Karpas-422 (cell line): ENCODE data around the gene UTY. TPM values are rescaled to one million over a fixed set of nuclear protein-coding genes. Genes with fewer than 3 reads are reported as not detected.

Experiments used
- DNase-seq: peaks from one replicate; pipeline ENCODE4 v3.0.0-alpha.2; 2015
- H2AFZ ChIP-seq: fragments of 200-600 bp; sonication (generic); 2 replicates; pipeline ENCODE4 v1.6.1; 2014; ENCODE audit warnings: antibody characterized with exemption, low read length, mixed read lengths
- H3K27ac ChIP-seq: fragments of 200-600 bp; sonication (generic); 2 replicates; pipeline ENCODE4 v1.5.1; 2014; ENCODE audit warnings: mild to moderate bottlenecking, low read length, moderate library complexity
- H3K27me3 ChIP-seq: fragments of 200-600 bp; sonication (generic); 2 replicates; pipeline ENCODE4 v1.6.1; 2014; ENCODE audit warnings: low read length, mixed read lengths
- H3K36me3 ChIP-seq: fragments of 200-600 bp; sonication (generic); 2 replicates; pipeline ENCODE4 v1.6.1; 2014; ENCODE audit warnings: low read length, mixed read lengths; ENCODE audit not compliant: insufficient read depth
- H3K4me1 ChIP-seq: fragments of 200-600 bp; sonication (generic); 2 replicates; pipeline ENCODE4 v1.6.1; 2014; ENCODE audit warnings: mild to moderate bottlenecking, low read length, mixed read lengths
- H3K4me2 ChIP-seq: fragments of 200-600 bp; sonication (generic); 2 replicates; pipeline ENCODE4 v1.6.1; 2014; ENCODE audit warnings: low read length, low read depth, mild to moderate bottlenecking; ENCODE audit not compliant: poor library complexity, severe bottlenecking
- H3K4me3 ChIP-seq: fragments of 200-600 bp; sonication (generic); 2 replicates; pipeline ENCODE4 v1.5.1; 2014; ENCODE audit warnings: mild to moderate bottlenecking, antibody characterized with exemption, low read length, mixed read lengths
- H3K79me2 ChIP-seq: fragments of 200-600 bp; sonication (generic); 2 replicates; pipeline ENCODE4 v1.6.1; 2014; ENCODE audit warnings: mild to moderate bottlenecking, low read length, mixed read lengths
- H3K9ac ChIP-seq: fragments of 200-600 bp; sonication (generic); 2 replicates; pipeline ENCODE4 v1.6.0; 2014; ENCODE audit warnings: low read length
- H3K9me2 ChIP-seq: fragments of 200-600 bp; sonication (generic), shearing (Covaris generic); replicated peaks from 2 replicates; pipeline ENCODE4 v1.6.0; 2014; ENCODE audit warnings: mild to moderate bottlenecking, low read length, moderate library complexity; ENCODE audit not compliant: insufficient read depth
- H3K9me3 ChIP-seq: fragments of 300-700, 200-600 bp; sonication (generic); 2 replicates; pipeline ENCODE4 v1.6.1; 2014; ENCODE audit warnings: low read length, mixed read lengths
- H4K20me1 ChIP-seq: fragments of 200-600 bp; sonication (generic); 2 replicates; pipeline ENCODE4 v1.6.1; 2014; ENCODE audit warnings: mild to moderate bottlenecking, antibody characterized with exemption, low read length, low read depth; ENCODE audit not compliant: insufficient read depth
- total RNA-seq: library from RNA; depleted of rRNA; stranded (reverse); fragments of >200 nt; shearing (Covaris generic); gene quantifications from 2 replicates; pipeline ENCODE4 v1.2.3, GENCODE V29; 2014; ENCODE audit warnings: low replicate concordance

UTY gene
- total RNA-seq, 1 experiment from 2014 or later: not detected

DNA sequence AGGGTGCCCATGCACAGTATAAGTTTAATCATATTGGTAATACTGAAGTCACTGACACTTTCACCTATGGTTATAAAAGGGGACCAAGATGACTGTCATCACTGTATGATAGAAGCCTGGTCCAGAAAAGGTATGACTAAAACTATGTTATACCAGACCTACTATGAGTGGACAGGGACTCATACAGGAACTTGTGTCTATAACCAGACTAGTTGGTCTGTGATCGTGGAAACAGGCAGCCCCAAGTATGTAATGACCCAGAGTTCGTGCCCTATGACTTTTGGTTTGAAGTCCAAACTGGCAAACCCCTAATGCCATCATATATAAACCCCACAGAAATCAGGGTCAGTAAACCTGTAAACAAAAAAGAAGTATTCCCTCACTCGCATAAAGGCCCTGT, 134.3 kb downstream of the UTY start:
- Histone ChIP-seq H3K27ac (no peak overlapping the region), H3K4me1 (no peaks in the 10 kb centered on the region), H3K4me2 (no peak overlapping the region), H3K27me3 (no peaks in the 10 kb centered on the region), H3K9me3 (no peaks in the 10 kb centered on the region), H4K20me1 (no peaks in the 10 kb centered on the region), H3K36me3 (no peaks in the 10 kb centered on the region), H3K9ac (no peak overlapping the region), H3K79me2 (no peaks in the 10 kb centered on the region), H3K9me2 (no peaks in the 10 kb centered on the region), H3K4me3 (no peak overlapping the region), H2AFZ (no peak overlapping the region)
- DNase-seq: no peak

DNA sequence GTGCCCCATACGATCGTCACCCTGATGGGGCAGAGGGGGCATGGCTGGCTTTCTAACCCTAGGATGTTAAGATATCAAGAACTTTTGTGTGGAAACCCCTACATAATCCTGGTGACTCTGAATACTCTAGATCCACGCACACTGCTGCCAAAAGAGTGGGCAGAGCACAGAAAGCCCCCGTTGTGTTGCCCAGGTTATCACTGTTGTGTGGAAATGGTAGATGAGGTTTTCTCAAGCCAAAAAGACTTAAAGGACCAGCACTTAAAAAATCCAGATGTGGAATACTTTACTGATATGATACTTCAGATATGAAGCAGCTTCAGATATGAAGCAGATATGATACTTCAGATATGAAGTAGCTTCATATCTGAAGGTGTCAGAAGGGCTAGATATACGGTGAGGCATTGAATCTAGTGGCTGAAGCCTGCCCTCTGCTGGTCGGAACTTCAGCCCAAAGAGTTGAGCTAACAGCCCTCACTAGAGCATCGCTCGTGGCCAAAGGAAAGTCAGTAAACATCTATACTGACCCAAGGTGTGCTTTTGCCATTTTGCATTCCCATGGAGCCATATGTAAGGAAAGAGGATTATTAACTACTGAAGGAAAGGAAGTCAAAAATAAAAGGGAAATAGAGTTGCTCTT, 136.4 kb downstream of the UTY start:
- Histone ChIP-seq H3K27ac (no peak overlapping the region), H3K27me3 (no peaks in the 10 kb centered on the region), H3K36me3 (no peaks in the 10 kb centered on the region), H3K4me2 (no peak overlapping the region), H3K4me1 (no peaks in the 10 kb centered on the region), H2AFZ (no peak overlapping the region), H3K9me3 (no peaks in the 10 kb centered on the region), H3K9ac (no peak overlapping the region), H3K9me2 (no peaks in the 10 kb centered on the region), H4K20me1 (no peaks in the 10 kb centered on the region), H3K79me2 (no peaks in the 10 kb centered on the region), H3K4me3 (no peak overlapping the region)
- DNase-seq: no peak

DNA sequence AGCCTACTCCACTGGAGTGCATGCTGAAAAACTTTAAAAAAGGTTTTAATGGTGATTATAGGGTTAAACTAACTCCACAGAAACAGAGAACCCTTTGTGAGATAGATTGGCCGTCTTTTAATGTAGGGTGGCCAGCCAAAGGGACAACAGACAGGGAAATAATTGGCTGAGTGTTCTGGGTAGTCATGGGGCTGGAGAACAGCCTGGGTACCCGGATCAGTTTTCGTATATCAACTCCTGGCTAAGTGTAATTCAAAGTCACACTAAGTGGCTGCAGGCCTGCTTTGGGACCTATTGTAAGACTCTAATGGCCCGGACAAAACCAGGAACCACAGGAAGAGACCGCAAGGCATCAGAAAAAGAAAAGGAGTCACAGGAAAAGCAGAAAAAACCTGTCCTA, 139.9 kb downstream of the UTY start:
- no peaks in the 10 kb centered on the region for H3K79me2 ChIP-seq
- no peak overlapping the region for H3K27ac ChIP-seq
- no peak overlapping the region for H3K4me3 ChIP-seq
- H3K36me3 ChIP-seq: no peaks in the 10 kb centered on the region
- no peak overlapping the region for H2AFZ ChIP-seq
- no peaks in the 10 kb centered on the region for H4K20me1 ChIP-seq
- no peak for DNase-seq
- H3K4me1 ChIP-seq: no peaks in the 10 kb centered on the region
- no peak overlapping the region for H3K9ac ChIP-seq
- H3K9me3 ChIP-seq: no peaks in the 10 kb centered on the region
- no peaks in the 10 kb centered on the region for H3K27me3 ChIP-seq
- no peaks in the 10 kb centered on the region for H3K9me2 ChIP-seq
- H3K4me2 ChIP-seq: no peak overlapping the region

DNA sequence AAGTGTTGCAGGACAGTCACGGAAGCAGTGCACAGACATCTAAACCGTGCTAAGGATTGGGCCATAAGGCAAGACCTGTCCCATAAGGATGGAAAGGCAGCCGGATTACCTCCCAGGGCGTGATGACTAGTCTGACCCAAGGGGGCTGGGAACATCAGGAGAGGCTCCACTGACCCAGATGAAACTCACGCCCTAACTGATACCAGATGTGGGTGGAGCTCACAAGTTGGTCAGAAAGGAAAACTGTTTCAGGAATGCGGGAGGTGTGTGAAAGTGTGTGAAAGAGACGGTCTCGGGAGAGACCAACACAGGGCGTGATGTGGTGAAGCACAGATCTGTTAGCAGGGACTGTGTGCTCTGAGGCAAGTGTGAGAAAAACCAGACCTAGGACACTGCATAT, 140.5 kb downstream of the UTY start:
- no peak overlapping the region for H3K4me3 ChIP-seq
- no peaks in the 10 kb centered on the region for H4K20me1 ChIP-seq
- DNase-seq: no peak
- no peaks in the 10 kb centered on the region for H3K9me3 ChIP-seq
- H3K27ac ChIP-seq: no peak overlapping the region
- no peak overlapping the region for H3K9ac ChIP-seq
- no peaks in the 10 kb centered on the region for H3K27me3 ChIP-seq
- H3K9me2 ChIP-seq: no peaks in the 10 kb centered on the region
- H3K36me3 ChIP-seq: no peaks in the 10 kb centered on the region
- no peaks in the 10 kb centered on the region for H3K79me2 ChIP-seq
- no peaks in the 10 kb centered on the region for H3K4me1 ChIP-seq
- H3K4me2 ChIP-seq: no peak overlapping the region
- no peak overlapping the region for H2AFZ ChIP-seq

DNA sequence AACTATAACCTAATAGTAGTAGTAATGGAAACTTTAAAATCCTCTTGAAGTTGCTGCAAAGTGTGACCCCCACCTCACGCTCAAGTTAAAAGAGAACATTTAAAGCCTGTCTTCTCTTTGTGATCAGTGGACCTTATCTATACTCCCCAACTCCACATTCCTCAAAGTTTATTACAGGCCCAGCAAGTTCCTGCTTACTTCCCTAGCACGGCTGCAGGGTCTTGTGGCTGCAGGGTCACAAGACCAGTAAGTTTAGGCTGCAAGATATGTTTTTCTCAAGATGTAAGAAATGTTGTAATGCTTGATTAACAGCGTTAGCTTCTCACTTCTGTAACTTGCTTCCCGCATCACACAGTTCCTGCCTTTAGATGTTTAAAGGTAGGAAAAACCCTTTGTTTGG, 141.1 kb downstream of the UTY start:
- no peaks in the 10 kb centered on the region for H3K9me3 ChIP-seq
- no peak overlapping the region for H2AFZ ChIP-seq
- no peak for DNase-seq
- no peaks in the 10 kb centered on the region for H3K4me1 ChIP-seq
- no peak overlapping the region for H3K4me2 ChIP-seq
- no peak overlapping the region for H3K27ac ChIP-seq
- H3K9ac ChIP-seq: no peak overlapping the region
- H4K20me1 ChIP-seq: no peaks in the 10 kb centered on the region
- H3K79me2 ChIP-seq: no peaks in the 10 kb centered on the region
- H3K4me3 ChIP-seq: no peak overlapping the region
- no peaks in the 10 kb centered on the region for H3K27me3 ChIP-seq
- no peaks in the 10 kb centered on the region for H3K36me3 ChIP-seq
- H3K9me2 ChIP-seq: no peaks in the 10 kb centered on the region

DNA sequence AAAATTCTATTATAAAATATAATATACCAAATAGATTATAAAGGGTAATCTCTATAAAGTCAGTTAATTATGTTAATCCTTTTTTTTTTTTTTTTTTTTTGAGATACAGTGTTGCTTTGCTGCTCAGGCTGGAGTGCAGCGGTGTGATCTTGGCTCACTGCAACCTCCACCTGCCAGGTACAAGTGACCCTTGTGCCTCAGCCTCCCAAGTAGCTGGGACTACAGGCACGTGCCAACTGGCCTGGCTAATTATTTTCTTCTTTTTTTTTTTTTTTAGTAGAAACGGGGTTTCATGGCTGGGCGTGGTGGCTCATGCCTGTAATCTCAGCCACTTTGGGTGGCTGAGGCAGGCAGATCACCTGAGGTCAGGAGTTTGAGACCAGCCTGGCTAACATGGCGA, 141.9 kb downstream of the UTY start:
- Histone ChIP-seq H2AFZ (no peak overlapping the region), H3K27me3 (no peaks in the 10 kb centered on the region), H3K4me1 (no peaks in the 10 kb centered on the region), H3K9ac (no peak overlapping the region), H3K79me2 (no peaks in the 10 kb centered on the region), H3K4me2 (no peak overlapping the region), H4K20me1 (no peaks in the 10 kb centered on the region), H3K27ac (no peak overlapping the region), H3K9me2 (no peaks in the 10 kb centered on the region), H3K4me3 (no peak overlapping the region), H3K36me3 (no peaks in the 10 kb centered on the region), H3K9me3 (no peaks in the 10 kb centered on the region)
- no peak for DNase-seq

DNA sequence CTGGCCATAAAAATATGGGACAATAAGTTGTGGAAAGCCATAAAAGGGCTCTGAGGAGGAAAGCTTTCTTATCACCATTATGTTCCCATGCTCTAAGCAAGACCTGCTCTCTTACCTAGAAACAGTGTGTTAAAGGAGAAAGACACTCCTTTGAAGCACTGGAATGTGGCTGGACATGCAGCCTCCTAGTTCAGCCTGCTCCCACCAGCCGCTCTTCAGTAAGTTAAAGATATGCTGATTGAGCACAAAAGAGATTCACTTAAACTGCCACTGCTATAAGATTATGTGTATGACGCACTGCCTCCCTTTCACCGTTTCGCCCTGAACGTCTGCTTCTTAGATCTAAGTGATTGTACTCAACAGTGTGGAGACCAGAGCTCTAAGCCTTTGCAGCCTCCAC, 146.0 kb downstream of the UTY start:
- H3K4me3 ChIP-seq: no peak overlapping the region
- no peaks in the 10 kb centered on the region for H3K27me3 ChIP-seq
- no peak overlapping the region for H3K4me2 ChIP-seq
- H4K20me1 ChIP-seq: no peaks in the 10 kb centered on the region
- no peak overlapping the region for H3K27ac ChIP-seq
- H3K9ac ChIP-seq: no peak overlapping the region
- H3K9me2 ChIP-seq: no peaks in the 10 kb centered on the region
- H3K9me3 ChIP-seq: no peaks in the 10 kb centered on the region
- H3K4me1 ChIP-seq: no peaks in the 10 kb centered on the region
- H3K36me3 ChIP-seq: no peaks in the 10 kb centered on the region
- DNase-seq: no peak
- H2AFZ ChIP-seq: no peak overlapping the region
- no peaks in the 10 kb centered on the region for H3K79me2 ChIP-seq

DNA sequence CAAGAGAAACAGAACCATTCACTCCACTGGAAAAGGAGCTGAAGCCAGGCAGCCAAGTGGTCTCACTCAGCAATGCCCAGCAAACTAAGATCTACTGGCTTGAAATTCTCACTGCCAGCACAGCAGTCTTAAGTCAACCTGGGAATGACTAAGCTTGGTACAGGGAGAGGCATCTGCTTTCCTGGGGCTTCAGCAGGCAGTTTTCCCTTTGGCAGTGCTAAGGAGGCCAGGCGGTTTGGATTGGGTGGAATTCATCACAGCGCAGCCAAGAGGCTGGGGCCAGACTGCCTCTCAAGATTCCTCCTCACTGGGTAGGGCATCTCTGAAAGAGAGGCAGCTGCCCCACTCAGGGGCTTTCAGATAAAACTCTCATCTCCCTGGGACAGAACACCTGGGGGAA, 149.2 kb downstream of the UTY start:
- Histone ChIP-seq H3K36me3 (no peaks in the 10 kb centered on the region), H4K20me1 (no peaks in the 10 kb centered on the region), H3K9me3 (no peaks in the 10 kb centered on the region), H2AFZ (no peak overlapping the region), H3K9me2 (no peaks in the 10 kb centered on the region), H3K4me1 (no peaks in the 10 kb centered on the region), H3K27ac (no peak overlapping the region), H3K4me3 (no peak overlapping the region), H3K27me3 (no peaks in the 10 kb centered on the region), H3K9ac (no peak overlapping the region), H3K4me2 (no peak overlapping the region), H3K79me2 (no peaks in the 10 kb centered on the region)
- no peak for DNase-seq

DNA sequence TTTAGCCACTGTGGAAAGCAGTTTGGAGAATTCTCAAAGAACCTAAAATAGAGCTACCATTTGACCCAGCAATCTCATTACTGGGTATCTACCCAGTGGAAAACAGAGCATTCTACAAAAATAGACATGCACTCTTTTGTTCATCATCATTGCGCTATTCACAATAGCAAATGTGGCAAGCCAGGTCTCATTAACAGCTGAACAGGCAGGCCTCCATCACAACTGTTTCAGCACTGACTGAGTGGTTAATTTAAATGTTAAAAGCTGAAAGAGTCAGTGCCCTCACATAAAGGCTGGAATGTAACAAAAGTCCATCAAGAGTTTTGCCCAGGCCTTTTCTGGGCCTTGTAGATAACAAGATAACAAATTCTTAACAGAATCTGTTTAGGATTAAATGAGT, 166.9 kb downstream of the UTY start:
- Histone ChIP-seq H3K4me3 (no peak overlapping the region), H3K4me2 (no peak overlapping the region), H3K9me3 (no peaks in the 10 kb centered on the region), H3K4me1 (no peaks in the 10 kb centered on the region), H3K9ac (no peak overlapping the region), H3K79me2 (no peaks in the 10 kb centered on the region), H3K9me2 (no peaks in the 10 kb centered on the region), H2AFZ (no peak overlapping the region), H3K36me3 (no peaks in the 10 kb centered on the region), H3K27me3 (no peaks in the 10 kb centered on the region), H4K20me1 (no peaks in the 10 kb centered on the region), H3K27ac (no peak overlapping the region)
- DNase-seq: no peak
